Lung (tissue), 12 donors: ENCODE data around the gene GALNT12. TPM values are rescaled to one million over a fixed set of nuclear protein-coding genes. Genes with fewer than 3 reads are reported as not detected.

Source experiments
- ATAC-seq: fragments of 200-7000 bp; cut with Tn5 transposase; one replicate; pipeline ENCODE4 v1.9.1; 2020; ENCODE audit warnings: moderate number of reproducible peaks; ENCODE audit not compliant: insufficient read depth, low FRiP score
- DNase-seq, 3 donors: peaks; one replicate each; pipeline ENCODE4 v3.0.0-alpha.2; 2013 to 2017
- H3K27ac ChIP-seq, 2 donors: one replicate each; pipeline ENCODE4 v1.5.1; 2013; ENCODE audit warnings: mild to moderate bottlenecking in 2 of 2, moderate library complexity in 2 of 2, control low read depth in 1 of 2, inconsistent platforms in 1 of 2, low read depth in 1 of 2, low read length in 1 of 2
- H3K27me3 ChIP-seq, 3 donors: one replicate each; pipeline ENCODE4 v1.5.1; 2013; ENCODE audit warnings: low read length in 2 of 3; ENCODE audit not compliant: control insufficient read depth in 3 of 3, insufficient read depth in 3 of 3
- H3K36me3 ChIP-seq, 4 donors: one replicate each; pipeline ENCODE4 v1.5.1; 2013; ENCODE audit warnings: low read length in 4 of 4, mild to moderate bottlenecking in 1 of 4, moderate library complexity in 1 of 4; ENCODE audit not compliant: control insufficient read depth in 4 of 4, insufficient read depth in 4 of 4
- H3K4me1 ChIP-seq, 5 donors: one replicate each; pipeline ENCODE4 v1.5.1; 2013; ENCODE audit warnings: low read length in 5 of 5, mild to moderate bottlenecking in 2 of 5, moderate library complexity in 1 of 5; ENCODE audit not compliant: control insufficient read depth in 5 of 5, insufficient read depth in 5 of 5
- H3K4me3 ChIP-seq: one replicate; pipeline ENCODE4 v1.5.1; 2013; ENCODE audit warnings: mild to moderate bottlenecking, control low read depth, moderate library complexity
- H3K9ac ChIP-seq, 2 donors: one replicate each; pipeline ENCODE4 v1.5.1; 2013; ENCODE audit warnings: low read length in 2 of 2, control low read depth in 1 of 2; ENCODE audit not compliant: insufficient read depth in 1 of 2
- H3K9me3 ChIP-seq, 4 donors: one replicate each; pipeline ENCODE4 v1.5.1; 2013; ENCODE audit warnings: low read length in 3 of 4, mild to moderate bottlenecking in 1 of 4, moderate library complexity in 1 of 4; ENCODE audit not compliant: control insufficient read depth in 4 of 4, insufficient read depth in 3 of 4
- WGBS, 2 donors: extraction: QIAGEN DNeasy Blood & Tissue Kit; methylation state at CpG; one replicate each; pipeline ENCODE4 v1.1.7; 2013; 5-methylcytosine and 5-hydroxymethylcytosine counted together
- polyA plus RNA-seq, 2 donors: library from polyadenylated mRNA; stranded (reverse); fragments of 200-250 nt; gene quantifications; one replicate each; pipeline ENCODE4 v1.2.1, GENCODE V29; 2013
- total RNA-seq, 2 donors: library from RNA; depleted of rRNA in 1 of 2; stranded (reverse); fragments of >200 nt in 1 of 2; gene quantifications; one replicate each; pipeline ENCODE4 v1.2.1, GENCODE V29; 2014 to 2021
- TF ChIP-seq, protein P1 (sequence below): IDR thresholded peaks from 2 replicates; pipeline ENCODE4 v1.5.1; 2012; ENCODE audit warnings: mild to moderate bottlenecking; ENCODE audit errors: control extremely low read depth, extremely low read depth
- donor health status: control.
- donor health status: control.
- donor health status: Bipolar disorder and iron deficiency.
- donor health status: healthy.
- donor health status: DM: yes; HTN: yes; CAD: no.

GALNT12 gene
- total and polyA plus RNA-seq, 4 donors = 7.9 to 35.0 (median 20.1) TPM

DNA sequence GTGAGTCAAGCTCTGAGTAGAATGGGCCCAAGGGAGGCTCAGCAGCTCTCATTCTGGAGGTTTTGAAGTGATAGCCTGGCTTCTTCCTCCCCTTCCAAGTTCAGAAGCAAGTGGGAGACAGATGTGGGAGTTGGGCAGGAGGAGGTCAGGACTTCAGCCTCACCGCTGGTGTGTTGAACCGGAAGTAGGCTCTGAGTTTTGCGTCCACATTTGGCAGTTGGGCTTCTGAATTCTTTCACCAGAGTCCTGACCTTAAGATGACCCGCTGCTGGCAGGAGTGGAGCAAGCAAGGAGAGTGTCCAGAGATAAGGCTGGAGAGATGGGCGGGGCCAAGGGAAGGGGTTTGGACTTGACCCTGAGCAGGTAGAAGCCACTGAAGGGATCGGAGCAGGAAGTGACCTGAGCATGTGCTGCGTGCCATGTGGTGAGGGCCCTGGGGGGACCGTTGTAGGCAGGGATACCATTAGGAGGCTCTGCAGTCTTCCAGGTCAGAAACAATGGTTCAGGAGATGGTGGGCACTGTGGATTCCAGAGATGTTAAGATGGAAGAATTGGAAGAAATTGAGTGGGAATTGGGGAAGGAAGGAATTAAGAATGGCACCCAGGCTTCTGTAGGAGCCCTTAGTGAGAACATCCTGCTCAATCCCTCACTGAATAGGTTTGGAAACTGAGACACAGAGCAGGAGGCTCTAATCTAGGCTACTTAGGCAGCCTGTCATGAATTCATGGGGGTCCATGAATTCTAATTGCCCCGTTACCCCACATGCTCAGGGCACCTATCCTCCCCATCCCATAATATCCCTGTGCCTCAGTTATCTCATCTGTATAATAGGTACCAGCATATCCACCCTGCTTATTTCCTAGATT lies 25.9 kb downstream of the GALNT12 start:
- H3K4me1 ChIP-seq = peaks cover 0 to 5% (median 0%) of the 10 kb centered on the region in 5 donors
- H3K9ac ChIP-seq = no peak overlapping the region
- DNase-seq (no peak), ATAC-seq (peak; percentile 71)
- no peaks in the 10 kb centered on the region for H3K9me3 ChIP-seq
- WGBS, 2 donors = 68 to 77% methylated on average over 9 of the region's 9 CpGs
- H3K4me3 ChIP-seq = no peak overlapping the region
- no peak overlapping the region for H3K27ac ChIP-seq
- TF ChIP-seq, protein P1, sequence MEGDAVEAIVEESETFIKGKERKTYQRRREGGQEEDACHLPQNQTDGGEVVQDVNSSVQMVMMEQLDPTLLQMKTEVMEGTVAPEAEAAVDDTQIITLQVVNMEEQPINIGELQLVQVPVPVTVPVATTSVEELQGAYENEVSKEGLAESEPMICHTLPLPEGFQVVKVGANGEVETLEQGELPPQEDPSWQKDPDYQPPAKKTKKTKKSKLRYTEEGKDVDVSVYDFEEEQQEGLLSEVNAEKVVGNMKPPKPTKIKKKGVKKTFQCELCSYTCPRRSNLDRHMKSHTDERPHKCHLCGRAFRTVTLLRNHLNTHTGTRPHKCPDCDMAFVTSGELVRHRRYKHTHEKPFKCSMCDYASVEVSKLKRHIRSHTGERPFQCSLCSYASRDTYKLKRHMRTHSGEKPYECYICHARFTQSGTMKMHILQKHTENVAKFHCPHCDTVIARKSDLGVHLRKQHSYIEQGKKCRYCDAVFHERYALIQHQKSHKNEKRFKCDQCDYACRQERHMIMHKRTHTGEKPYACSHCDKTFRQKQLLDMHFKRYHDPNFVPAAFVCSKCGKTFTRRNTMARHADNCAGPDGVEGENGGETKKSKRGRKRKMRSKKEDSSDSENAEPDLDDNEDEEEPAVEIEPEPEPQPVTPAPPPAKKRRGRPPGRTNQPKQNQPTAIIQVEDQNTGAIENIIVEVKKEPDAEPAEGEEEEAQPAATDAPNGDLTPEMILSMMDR = no peak
- H3K27me3 ChIP-seq = no peaks in the 10 kb centered on the region
- peaks cover 0 to 3% (median 0%) of the 10 kb centered on the region in 4 donors for H3K36me3 ChIP-seq

DNA sequence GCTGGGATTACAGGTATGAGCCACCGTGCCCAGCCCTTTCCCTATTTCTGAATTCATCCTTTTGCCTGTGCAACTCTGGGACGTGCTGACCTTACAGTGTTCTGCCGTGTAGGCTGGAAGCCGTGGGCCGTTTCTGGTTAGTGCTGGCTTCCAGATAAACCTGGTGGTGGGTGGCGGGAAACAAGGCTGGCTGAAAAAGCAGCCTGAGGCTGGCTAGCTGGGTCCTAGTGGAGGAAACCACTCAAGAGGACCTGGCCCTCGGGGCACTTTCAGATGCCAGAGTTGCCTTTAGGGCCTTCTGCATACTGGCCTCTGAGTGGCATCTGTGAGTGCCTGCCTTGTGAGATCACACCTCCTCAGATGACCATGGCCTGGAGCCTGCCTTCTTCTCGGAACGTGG lies 26.9 kb downstream of the GALNT12 start:
- no peak overlapping the region for H3K27ac ChIP-seq

DNA sequence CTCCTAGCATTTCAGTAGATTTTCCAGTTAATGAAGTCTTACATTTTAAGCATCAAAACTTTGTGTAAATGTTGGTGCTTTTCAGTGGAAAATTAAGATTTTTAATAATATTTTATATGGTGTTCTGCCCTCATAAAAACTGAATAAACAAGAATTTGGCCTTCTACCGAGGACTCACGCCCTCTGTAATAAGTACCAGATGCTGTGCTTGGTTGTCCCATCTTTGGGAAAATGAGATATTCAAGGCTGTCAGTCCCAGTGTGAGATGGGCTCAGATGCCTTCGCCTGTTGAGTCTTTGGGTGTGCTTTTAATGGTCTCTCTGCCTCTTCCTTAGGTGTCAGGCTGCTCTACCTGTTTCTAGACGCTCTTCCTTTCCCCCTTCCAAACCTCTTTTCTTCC lies 28.7 kb downstream of the GALNT12 start:
- no peak overlapping the region for H3K4me3 ChIP-seq
- no peak overlapping the region for H3K27ac ChIP-seq
- H3K9me3 ChIP-seq = no peaks in the 10 kb centered on the region
- TF ChIP-seq, protein P1 = no peak
- no peak for DNase-seq
- H3K9ac ChIP-seq = no peak overlapping the region
- no peak for ATAC-seq
- H3K36me3 ChIP-seq = peaks cover 0 to 4% (median 0%) of the 10 kb centered on the region in 4 donors
- whole genome bisulfite sequencing, 2 donors = 96% methylated on average over 4 of the region's 4 CpGs
- H3K27me3 ChIP-seq = no peaks in the 10 kb centered on the region
- peaks cover 0 to 5% (median 0%) of the 10 kb centered on the region in 5 donors for H3K4me1 ChIP-seq

More for the DNA sequence above, 26.9 kb downstream of the GALNT12 start:
- no peak for DNase-seq
- no peaks in the 10 kb centered on the region for H3K9me3 ChIP-seq
- no peak overlapping the region for H3K4me3 ChIP-seq
- peaks cover 0 to 3% (median 0%) of the 10 kb centered on the region in 4 donors for H3K36me3 ChIP-seq
- 92 to 99% methylated on average over 9 of the region's 9 CpGs for WGBS, 2 donors
- no peaks in the 10 kb centered on the region for H3K27me3 ChIP-seq
- TF ChIP-seq, protein P1 = no peak
- H3K9ac ChIP-seq = no peak overlapping the region
- ATAC-seq = no peak
- H3K4me1 ChIP-seq = peaks cover 0 to 5% (median 0%) of the 10 kb centered on the region in 5 donors
